ENCODE measurements around the gene VPS26A.
"Not testable (repeated sequence)": the region's sequence is repeated elsewhere in the genome, so short reads cannot be mapped to it uniquely, and the experiment has no call there.

VPS26A gene

DNA sequence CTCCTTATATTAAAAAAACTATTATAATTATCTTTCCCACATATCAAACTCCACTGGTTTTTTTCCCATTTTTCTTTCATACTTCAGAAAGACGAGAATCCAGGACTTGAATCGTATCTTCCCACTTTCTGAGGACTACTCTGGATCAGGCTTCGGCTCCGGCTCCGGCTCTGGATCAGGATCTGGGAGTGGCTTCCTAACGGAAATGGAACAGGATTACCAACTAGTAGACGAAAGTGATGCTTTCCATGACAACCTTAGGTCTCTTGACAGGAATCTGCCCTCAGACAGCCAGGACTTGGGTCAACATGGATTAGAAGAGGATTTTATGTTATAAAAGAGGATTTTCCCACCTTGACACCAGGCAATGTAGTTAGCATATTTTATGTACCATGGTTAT, 20.2 kb upstream of the VPS26A start:
- DNase-seq (ENCODE audit: low spot score): no peak

GRCh38 chr10:69104994-69105790, 18.8 kb upstream of the VPS26A start:
- DNase-seq (ENCODE audit: low spot score): no peak

DNA sequence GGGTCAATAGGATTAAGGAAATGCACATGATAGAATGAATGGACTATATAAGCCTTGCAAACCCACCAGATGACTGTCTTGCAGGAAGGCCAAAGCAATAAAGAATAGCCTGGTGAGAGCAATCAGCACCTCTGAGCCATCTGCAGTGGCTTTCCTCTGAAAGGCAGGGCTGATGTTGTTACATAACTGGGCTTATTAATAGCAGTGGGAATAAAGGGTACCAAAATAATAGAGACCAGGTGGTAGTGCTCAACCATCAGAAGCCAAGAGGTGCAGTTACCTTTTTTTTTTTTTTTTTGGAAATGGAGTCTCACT, 16.8 kb upstream of the VPS26A start:
- no peak for DNase-seq (ENCODE audit: low spot score)

DNA sequence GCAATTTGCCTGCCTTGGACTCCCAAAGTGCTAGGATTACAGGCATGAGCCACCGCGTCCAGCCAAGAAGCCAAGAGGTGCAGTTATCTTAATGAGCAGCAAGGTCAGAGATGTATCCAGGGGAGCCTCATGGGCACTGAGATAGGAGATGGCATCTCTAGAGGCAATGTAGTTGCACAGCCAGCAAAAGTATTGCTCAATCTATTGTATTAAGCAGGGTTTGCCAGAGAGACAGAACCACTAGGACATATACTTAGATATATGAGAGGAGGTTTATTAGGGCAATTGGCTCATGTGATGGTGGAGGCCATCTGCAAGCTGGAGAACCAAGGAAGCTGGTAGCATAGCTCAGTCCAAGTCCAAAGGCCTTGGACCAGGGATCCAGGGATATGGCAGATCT, 16.3 kb upstream of the VPS26A start:
- DNase-seq (ENCODE audit: low spot score): no peak

DNA sequence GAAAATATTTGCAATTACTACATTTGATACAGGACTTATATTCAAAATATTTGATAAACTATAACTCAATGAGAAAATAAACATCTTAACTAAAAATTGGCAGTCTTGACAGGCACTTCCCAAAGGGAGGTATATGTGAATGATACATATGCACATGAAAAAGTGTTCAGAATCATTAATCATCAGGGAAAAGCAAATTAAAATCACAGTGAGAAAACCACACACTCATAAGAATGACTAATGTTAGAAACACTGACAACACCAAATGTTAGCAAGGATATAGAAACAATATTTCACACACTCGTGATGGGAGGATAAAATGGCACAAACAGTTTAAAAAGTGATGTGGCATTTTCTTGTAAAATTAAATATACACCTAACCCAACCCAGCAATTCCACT, 4.1 kb upstream of the VPS26A start:
- DNase-seq (ENCODE audit: low spot score): no peak

- no peak for DNase-seq (ENCODE audit: low spot score)
Measured at GRCh38 chr10:69123306-69123746, 652 bp upstream of the VPS26A start.

- DNase-seq (ENCODE audit: low spot score): peak; percentile 68
Measured at GRCh38 chr10:69124563-69125268, 738 bp downstream of the VPS26A start.

DNA sequence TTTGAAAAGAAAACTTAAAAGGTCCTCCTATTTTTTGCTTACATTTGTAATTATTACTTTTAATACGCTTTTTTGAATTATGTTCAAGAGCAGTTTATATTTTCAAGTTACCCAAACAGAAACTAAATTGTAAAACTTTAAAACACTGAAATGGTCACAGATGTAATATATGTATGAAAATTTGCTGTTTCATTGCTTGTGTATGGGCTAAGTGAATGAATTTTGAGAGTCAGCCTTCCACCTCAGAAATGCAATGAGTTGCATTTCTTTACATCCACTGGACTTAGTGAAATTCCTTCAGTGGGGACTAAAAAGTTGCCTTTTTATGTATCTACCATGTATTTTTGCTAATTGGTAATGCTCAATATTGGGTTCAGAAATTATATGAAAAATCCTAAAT, 1.6 kb downstream of the VPS26A start:
- no peak for DNase-seq (ENCODE audit: low spot score)

DNA sequence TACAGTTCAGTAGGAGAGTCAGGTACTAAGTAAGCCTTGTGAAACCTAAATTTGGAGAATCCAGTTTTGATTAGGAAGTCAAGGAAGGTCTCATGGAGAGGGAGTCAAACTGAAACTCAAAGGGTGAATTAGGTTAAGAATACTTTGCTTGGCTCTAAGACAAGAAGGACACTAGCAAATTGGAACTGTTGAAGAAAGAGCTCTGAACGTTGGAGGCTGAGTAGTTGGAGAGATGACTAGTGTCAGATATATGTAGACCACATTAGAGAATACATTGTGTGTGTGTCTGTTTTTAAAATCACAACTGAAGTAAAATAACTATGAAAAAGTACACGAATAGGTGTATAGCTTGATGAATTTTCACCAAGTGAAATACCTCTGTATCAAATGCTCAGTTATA, 6.3 kb downstream of the VPS26A start:
- DNase-seq (ENCODE audit: low spot score): no peak

DNA sequence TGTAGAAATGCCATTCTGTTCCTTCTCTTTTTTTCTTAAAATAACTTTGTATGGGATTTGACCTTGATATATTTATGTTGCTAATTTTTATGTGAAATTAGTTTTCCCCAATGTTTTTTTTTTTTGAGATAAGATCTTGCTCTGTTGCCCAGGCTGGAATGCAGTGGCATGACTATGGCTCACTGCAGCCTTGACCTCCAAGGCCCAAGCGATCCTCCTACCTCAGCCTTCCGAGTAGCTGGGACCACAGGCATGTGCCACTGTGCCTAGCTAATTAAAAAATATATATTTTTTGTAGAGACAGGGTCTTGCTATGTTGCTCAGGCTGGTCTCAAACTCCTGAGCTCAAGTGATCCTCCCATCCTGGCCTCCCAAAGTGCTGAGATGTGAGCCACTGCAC, 16.0 kb downstream of the VPS26A start:
- no peak for DNase-seq (ENCODE audit: low spot score)

DNA sequence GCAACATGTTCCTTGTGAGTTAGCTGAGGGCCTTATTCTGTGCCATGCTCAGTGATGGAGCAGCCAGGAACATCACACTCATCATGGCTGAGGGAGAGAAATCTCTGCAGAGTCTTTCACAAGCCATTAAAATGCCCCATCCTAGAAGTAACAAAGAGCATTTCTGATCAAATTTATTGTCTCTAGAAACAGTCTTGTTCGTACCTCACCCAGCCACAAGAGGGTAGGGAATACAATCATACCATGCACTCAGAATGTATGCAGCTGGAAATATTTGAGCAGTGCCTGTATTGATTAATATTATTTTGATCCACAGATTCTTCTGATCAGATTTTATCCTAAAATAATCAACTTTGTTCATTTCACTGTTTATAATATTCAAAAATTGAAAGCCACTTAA, 17.3 kb downstream of the VPS26A start:
- no peak for DNase-seq (ENCODE audit: low spot score)

- not testable (repeated sequence) for DNase-seq (ENCODE audit: low spot score)
Measured at GRCh38 chr10:69142074-69142473, 18.1 kb downstream of the VPS26A start.

DNA sequence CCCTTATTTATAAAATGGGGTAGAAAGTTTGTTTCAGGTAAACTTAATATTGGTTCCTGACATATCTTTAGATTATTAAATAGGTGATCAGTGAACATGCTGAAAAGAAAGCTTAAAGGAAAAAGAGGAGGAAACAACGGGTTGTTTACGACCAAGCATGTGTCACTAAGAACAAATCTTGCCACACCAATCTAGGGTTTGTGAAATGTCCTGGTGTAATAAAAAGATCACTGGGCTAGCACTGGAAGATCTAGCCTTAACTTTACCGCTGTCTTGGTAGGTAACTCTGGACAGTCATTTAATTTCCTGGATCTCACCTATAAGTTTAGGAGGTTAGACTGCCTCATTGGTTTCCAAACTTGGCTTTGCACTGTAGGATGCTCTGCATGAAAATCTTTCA, 19.0 kb downstream of the VPS26A start:
- no peak for DNase-seq (ENCODE audit: low spot score)

DNA sequence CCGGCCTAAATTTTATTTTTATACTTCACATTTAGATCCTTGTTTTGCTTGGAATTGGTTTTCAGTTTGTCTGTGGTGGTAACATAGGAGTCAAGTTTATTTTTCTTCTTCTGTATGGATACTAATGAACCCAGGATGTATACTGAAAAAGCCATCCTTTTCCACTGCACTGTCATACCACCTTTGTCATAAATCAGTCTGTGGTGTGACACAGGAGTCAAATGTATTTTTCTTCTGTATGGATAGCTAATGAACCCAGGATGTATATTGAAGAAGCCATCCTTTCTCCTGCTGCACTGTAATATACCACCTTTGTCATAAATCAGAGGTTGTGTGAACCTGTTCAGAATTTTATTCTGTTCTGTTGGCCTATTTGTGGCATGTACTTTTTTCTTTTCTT, 21.4 kb downstream of the VPS26A start:
- no peak for DNase-seq (ENCODE audit: low spot score)

DNA sequence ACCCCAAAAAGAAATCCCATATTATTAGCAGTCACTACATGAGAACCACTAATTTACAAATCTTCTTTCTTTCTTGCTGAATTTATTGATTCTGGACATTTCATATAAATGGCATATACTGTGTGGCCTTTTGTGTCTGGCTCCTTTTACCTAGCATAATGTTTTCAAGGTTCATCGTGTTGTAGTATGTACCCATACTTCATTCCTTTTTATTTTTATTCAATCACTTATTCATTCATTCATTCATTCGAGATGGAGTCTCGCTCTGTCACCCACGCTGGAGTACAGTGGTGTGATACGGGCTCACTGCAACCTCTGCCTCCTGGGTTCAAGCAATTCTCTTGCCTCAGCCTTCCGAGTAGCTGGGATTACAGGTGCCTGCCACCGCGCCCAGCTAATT, 21.9 kb downstream of the VPS26A start:
- DNase-seq (ENCODE audit: low spot score): no peak

DNA sequence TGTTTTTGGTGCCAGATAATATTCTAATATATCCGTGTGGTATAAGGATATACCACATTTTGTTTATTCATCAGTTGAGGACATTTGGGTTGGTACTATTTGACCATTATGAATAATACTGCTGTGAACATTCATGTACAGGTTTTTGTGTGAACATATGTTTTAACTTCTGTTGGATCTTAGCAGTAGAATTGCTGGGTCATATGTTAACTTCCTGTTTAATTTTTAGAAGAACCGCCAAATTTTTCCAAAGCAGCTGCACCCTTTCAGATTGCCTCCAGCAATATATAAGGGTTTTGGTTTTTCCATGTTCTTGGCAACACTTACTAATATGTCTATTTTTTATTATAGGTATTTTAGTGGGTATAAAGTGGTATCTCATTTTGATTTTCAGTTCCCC, 22.8 kb downstream of the VPS26A start:
- DNase-seq (ENCODE audit: low spot score): no peak

- no peak for DNase-seq (ENCODE audit: low spot score)
Measured at GRCh38 chr10:69151984-69152383, 28.0 kb downstream of the VPS26A start.

DNA sequence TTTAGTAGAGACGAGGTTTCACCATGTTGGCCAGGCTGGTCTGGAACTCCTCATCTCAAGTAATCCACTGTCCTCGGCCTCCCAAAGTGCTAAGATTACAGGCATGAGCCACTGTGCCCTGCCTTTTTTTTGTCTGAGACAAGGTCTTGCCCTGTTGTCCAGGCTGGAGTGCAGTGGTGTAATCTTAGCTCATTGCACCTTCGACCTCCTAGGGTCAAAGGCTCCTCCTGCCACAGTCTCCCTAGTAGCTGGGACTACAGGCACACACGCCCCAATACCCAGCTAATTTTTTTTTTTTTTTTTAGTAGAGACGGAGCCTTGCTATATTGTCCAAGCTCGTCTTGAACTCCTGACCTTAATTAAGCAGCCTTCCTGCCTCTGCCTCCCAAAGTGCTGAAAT, 29.2 kb downstream of the VPS26A start:
- no peak for DNase-seq (ENCODE audit: low spot score)

- no peak for DNase-seq (ENCODE audit: low spot score)
Measured at GRCh38 chr10:69160809-69161241, 36.8 kb downstream of the VPS26A start.

- DNase-seq (ENCODE audit: low spot score): no peak
Measured at GRCh38 chr10:69168493-69168892, 44.5 kb downstream of the VPS26A start.

GRCh38 chr10:69172241-69172982, 48.4 kb downstream of the VPS26A start:
- DNase-seq (ENCODE audit: low spot score): no peak

- not testable (repeated sequence) for DNase-seq (ENCODE audit: low spot score)
Measured at GRCh38 chr10:69175326-69175725, 51.3 kb downstream of the VPS26A start.

- no peak for DNase-seq (ENCODE audit: low spot score)
Measured at GRCh38 chr10:69176823-69177222, 52.8 kb downstream of the VPS26A start.

All from CD4-positive, alpha-beta T cell treated with Interleukin-15 for 4 hours (primary cell).